BLaER1 (cell line): ENCODE data around the gene LINC00632.

Experiments
- H3K27ac ChIP-seq: shearing (Covaris generic); formaldehyde crosslinking; 2 replicates; pipeline ENCODE4 v1.8.1; 2022
- H3K27me3 ChIP-seq: shearing (Covaris generic); formaldehyde crosslinking; 2 replicates; pipeline ENCODE4 v1.8.1; 2022
- H3K36me3 ChIP-seq: shearing (Covaris generic); formaldehyde crosslinking; 2 replicates; pipeline ENCODE4 v1.8.1; 2022
- H3K4me1 ChIP-seq: shearing (Covaris generic); formaldehyde crosslinking; 2 replicates; pipeline ENCODE4 v1.8.1; 2022
- H3K4me2 ChIP-seq: shearing (Covaris generic); formaldehyde crosslinking; 2 replicates; pipeline ENCODE4 v1.8.1; 2022
- H3K4me3 ChIP-seq: shearing (Covaris generic); formaldehyde crosslinking; 2 replicates; pipeline ENCODE4 v1.8.1; 2022
- H3K9ac ChIP-seq: shearing (Covaris generic); formaldehyde crosslinking; 2 replicates; pipeline ENCODE4 v1.8.1; 2022
- H3K9me3 ChIP-seq: shearing (Covaris generic); formaldehyde crosslinking; 2 replicates; pipeline ENCODE4 v1.8.1; 2022
- H4K20me1 ChIP-seq: shearing (Covaris generic); formaldehyde crosslinking; 2 replicates; pipeline ENCODE4 v1.8.1; 2022
- Cebpa-rat ChIP-seq: shearing (Covaris generic); IDR thresholded peaks from 2 replicates; pipeline ENCODE4 v1.8.1; 2022

Gene LINC00632

DNA sequence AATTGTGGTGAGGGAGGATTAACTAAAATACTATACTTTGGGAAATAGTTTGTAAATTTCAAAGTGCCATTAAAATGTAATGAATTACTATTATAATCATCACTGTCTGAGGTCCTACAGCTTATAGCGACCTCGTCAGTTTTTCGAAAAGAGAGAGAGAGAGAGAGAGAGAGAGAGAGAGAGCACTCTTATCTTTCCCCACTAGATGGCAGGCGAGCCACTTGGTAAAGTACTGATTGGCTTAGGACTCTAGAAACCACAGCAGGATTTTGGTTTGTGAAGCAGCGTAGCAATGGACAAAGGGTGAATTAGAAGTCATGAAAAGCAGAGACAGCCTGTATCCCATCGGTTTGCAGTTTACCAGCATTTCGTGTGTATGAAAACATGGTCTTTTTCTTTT is 52.5 kb downstream of the LINC00632 start:
- no peaks in the 10 kb centered on the region for H3K4me1 ChIP-seq
- no peak overlapping the region for H3K9ac ChIP-seq
- H3K4me2 ChIP-seq: no peak overlapping the region
- no peaks in the 10 kb centered on the region for H3K9me3 ChIP-seq
- peaks cover 6% of the 10 kb centered on the region; the same call in 1 of the 2 replicates for H4K20me1 ChIP-seq
- no peak for TF ChIP-seq Cebpa-rat
- no peak overlapping the region for H3K27ac ChIP-seq
- no peak overlapping the region for H3K4me3 ChIP-seq
- H3K36me3 ChIP-seq: no peaks in the 10 kb centered on the region
- peaks cover 78% of the 10 kb centered on the region for H3K27me3 ChIP-seq

DNA sequence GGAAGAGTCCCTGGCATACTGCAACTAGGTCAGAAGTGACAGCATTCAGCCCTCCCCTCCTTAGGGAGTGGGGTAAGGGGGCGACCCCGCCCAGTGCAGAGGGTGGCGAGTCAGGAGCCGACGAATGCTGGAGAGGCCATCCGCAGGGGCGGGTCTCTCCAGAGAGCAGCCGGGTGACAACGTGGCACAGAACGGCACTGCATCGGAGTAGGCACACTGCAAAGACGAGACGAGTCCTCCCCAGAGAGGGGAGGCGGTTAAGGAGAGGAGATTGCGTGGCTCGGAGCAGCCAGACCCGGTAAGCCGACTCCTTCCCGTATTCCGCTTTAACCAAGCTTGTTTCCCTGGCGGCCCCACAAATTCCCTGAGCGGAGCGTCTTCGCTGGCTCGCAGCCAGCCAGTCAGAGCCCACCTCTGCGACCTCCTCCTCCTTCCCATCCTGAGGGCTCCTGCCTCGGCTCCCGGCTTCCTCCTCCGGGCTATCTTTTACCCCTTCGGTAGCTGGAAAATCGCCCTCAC is 54.9 kb downstream of the LINC00632 start:
- H3K4me3 ChIP-seq: peak overlapping the region; percentile 58
- H3K9me3 ChIP-seq: no peaks in the 10 kb centered on the region
- no peaks in the 10 kb centered on the region for H3K4me1 ChIP-seq
- H4K20me1 ChIP-seq: peaks cover 6% of the 10 kb centered on the region; the same call in 1 of the 2 replicates
- H3K36me3 ChIP-seq: no peaks in the 10 kb centered on the region
- H3K27ac ChIP-seq: no peak overlapping the region
- peak overlapping the region; percentile 71 for H3K4me2 ChIP-seq
- peaks cover 78% of the 10 kb centered on the region for H3K27me3 ChIP-seq
- H3K9ac ChIP-seq: 0 out of 2 replicates have a peak overlapping the region, but pooled peaks have one; percentile 43
- TF ChIP-seq Cebpa-rat: no peak

DNA sequence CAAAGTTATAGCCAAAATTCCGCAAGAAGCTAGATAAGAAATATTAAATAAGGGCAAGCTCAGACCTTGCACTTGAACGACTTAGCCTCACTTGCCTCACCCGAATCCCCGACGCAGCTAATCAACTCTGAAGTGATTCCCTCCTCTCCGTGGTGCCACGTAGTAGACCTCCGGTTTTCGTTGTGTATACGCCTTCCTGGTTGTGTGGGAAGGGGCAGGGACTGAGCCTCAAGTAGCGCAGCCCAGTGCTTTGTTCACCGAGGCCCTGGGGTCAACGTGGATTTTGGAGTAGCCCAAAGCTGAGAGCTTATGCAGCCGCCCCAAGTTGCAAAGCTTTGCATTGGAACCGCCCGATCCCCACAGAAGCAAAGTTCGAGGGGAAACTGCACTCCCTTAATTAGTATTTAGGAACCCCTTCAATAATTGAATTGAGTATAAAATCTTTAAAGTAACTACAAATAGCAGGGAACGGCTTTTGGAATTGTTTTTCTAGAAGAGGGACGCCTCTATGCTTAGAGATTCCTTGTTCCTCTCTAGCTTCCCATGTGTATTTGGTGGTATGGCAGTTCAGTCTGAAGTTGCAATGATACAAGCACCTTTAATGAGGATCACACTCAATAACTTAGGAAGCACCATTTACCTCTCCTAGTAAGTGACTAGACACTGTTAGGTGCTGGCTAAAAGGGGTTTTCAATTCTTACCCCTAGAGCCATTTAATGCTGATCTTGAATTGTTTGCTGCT is 55.7 kb downstream of the LINC00632 start:
- Histone ChIP-seq H3K4me1 (no peaks in the 10 kb centered on the region), H3K36me3 (no peaks in the 10 kb centered on the region), H3K27me3 (peaks cover 78% of the 10 kb centered on the region), H4K20me1 (peaks cover 6% of the 10 kb centered on the region; the same call in 1 of the 2 replicates), H3K9ac (0 out of 2 replicates have a peak overlapping the region, but pooled peaks have one; percentile 43), H3K27ac (no peak overlapping the region), H3K4me3 (peak overlapping the region; percentile 58; the same call in 1 of the 2 replicates), H3K9me3 (no peaks in the 10 kb centered on the region), H3K4me2 (peak overlapping the region; percentile 71)
- no peak for TF ChIP-seq Cebpa-rat

DNA sequence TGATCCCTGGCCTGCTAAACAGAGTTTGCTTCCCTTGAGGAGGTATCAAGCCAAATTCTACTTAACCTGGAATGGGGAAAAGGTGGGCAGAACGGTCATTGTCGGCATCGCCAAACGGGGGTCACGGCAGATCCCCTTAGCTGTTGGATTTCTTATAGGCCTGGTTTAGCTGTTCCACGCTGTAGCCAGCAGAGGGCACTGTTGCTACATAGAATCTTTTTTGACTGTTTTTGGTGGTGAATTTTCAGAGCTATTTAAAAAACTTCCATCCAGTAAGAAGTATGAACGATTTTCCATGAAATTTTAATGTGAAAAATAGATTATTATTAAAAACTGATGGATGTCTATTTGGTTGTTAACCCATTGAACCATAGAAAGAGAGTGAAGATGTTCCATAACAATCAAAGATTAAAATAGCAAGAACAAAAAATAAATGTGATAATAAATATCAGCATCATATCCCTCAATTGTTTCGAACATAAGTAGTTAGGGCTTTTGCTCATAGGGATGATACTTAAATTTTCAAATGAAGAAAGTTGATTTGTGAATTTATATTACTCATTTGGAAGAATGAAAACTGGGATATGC is 56.6 kb downstream of the LINC00632 start:
- H3K27me3 ChIP-seq: peaks cover 72% of the 10 kb centered on the region
- H3K4me1 ChIP-seq: no peaks in the 10 kb centered on the region
- H3K4me3 ChIP-seq: no peak overlapping the region
- H3K27ac ChIP-seq: no peak overlapping the region
- no peak overlapping the region for H3K4me2 ChIP-seq
- H3K9me3 ChIP-seq: no peaks in the 10 kb centered on the region
- H3K36me3 ChIP-seq: no peaks in the 10 kb centered on the region
- H3K9ac ChIP-seq: no peak overlapping the region
- no peak for TF ChIP-seq Cebpa-rat
- H4K20me1 ChIP-seq: peaks cover 6% of the 10 kb centered on the region; the same call in 1 of the 2 replicates

DNA sequence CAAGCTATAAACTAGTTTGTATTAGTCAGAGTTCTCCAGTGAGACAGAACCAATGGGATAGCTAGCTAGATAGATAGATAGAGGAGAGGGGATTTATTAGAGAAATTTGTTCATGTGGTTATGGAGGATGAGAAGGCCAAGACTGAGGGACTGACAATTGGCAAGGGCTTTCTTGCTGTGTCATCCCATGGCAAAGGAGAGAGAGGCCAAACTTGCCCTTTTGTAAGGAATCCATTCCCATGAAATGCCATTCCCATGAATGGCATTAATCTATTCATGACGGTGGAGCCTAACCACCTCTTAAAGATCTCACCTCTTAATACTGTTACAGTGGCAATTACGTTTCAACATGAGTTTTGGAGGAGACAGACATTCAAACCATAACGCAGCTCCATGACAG is 58.1 kb downstream of the LINC00632 start:
- Histone ChIP-seq H3K36me3 (no peaks in the 10 kb centered on the region), H3K4me2 (no peak overlapping the region), H4K20me1 (peaks cover 6% of the 10 kb centered on the region; the same call in 1 of the 2 replicates), H3K4me3 (no peak overlapping the region), H3K27ac (no peak overlapping the region), H3K4me1 (no peaks in the 10 kb centered on the region), H3K9ac (no peak overlapping the region), H3K9me3 (no peaks in the 10 kb centered on the region), H3K27me3 (peaks cover 66% of the 10 kb centered on the region)
- TF ChIP-seq Cebpa-rat: no peak

DNA sequence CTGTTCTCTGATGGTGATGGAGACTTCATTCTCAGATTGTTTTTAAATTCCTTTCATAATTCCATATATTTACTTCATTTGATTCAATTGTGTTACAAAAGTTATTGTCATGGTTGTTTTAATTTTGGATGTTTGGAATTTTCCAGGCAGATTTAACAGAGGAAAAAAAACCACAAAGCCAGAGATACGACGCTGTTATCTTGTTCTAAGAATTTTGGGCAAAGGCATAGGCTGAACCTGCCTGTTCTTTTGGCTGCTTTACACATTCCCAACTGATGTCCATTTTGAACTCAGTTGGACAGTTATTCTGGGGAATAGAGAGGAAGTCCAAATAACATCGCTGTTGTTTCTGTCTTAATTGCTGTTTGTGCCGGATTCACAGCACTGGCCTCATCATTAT is 65.7 kb downstream of the LINC00632 start:
- TF ChIP-seq Cebpa-rat: no peak
- H3K9ac ChIP-seq: no peak overlapping the region
- H3K4me3 ChIP-seq: no peak overlapping the region
- no peaks in the 10 kb centered on the region for H3K36me3 ChIP-seq
- no peak overlapping the region for H3K4me2 ChIP-seq
- peaks cover 63% of the 10 kb centered on the region for H3K27me3 ChIP-seq
- no peaks in the 10 kb centered on the region for H3K4me1 ChIP-seq
- H3K9me3 ChIP-seq: no peaks in the 10 kb centered on the region
- no peak overlapping the region for H3K27ac ChIP-seq
- H4K20me1 ChIP-seq: no peaks in the 10 kb centered on the region

DNA sequence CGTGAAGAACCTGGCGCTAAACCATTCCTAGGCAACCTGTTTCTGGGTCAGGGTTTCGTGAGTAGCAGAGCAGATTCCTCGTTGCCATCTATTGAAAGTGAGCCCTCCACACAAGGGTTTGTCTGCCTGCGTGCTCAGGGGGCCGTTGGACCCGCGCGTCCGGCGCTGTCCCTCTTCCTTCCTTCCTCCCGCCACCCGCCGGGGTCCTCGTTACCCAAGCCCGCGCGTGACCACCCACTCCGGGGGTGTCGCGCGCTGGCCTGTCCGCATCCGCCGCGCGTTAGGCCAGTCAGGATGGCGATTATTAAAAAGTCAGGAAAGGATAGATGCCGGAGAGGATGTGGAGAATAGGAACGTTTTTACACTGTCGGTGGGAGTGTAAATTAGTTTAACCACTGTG is 66.8 kb downstream of the LINC00632 start:
- Histone ChIP-seq H4K20me1 (no peaks in the 10 kb centered on the region), H3K9me3 (no peaks in the 10 kb centered on the region), H3K27ac (no peak overlapping the region), H3K36me3 (no peaks in the 10 kb centered on the region), H3K4me2 (no peak overlapping the region), H3K4me1 (no peaks in the 10 kb centered on the region), H3K9ac (no peak overlapping the region), H3K27me3 (peaks cover 70% of the 10 kb centered on the region), H3K4me3 (no peak overlapping the region)
- TF ChIP-seq Cebpa-rat: no peak

DNA sequence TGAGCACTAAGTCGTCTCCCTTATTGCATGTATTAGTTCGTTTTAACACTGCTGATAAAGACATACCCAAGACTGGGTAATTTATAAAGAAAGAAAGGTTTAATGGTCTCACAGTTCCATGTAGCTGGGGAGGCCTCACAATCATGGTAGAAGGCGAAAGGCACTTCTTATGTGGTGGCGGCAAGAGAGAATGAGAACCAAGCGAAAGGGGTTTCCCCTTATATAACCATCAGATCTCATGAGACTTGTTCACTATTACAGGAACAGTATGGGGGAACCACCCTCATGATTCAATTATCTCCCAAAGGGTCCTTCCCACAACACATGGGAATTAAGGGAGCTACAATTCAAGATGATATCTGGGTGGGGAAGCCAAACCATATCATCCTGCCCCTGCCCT is 85.1 kb downstream of the LINC00632 start:
- Histone ChIP-seq H3K4me2 (no peak overlapping the region), H3K4me3 (no peak overlapping the region), H3K27ac (no peak overlapping the region), H3K36me3 (no peaks in the 10 kb centered on the region), H3K9ac (no peak overlapping the region), H3K4me1 (no peaks in the 10 kb centered on the region), H3K27me3 (peaks cover 51% of the 10 kb centered on the region), H3K9me3 (no peaks in the 10 kb centered on the region), H4K20me1 (no peaks in the 10 kb centered on the region)
- no peak for TF ChIP-seq Cebpa-rat

DNA sequence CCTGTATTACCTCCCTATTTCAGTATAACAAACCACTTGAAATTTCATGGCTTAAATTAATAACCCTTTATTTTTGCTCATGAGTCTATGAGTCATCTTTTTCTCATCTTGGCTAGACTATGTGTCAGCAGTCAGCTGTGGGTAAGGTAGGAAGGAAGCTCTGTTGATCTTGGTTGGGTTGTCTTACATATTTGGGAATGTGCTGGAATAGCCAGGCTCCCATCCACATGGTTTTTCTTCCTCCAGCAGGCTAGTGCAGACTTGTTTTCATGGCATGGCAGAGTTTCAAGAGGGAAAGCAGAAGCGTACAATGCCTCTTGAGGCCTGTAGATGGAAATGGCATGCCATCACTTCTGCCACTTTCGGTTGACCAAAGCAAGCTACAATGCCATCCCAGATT is 89.7 kb downstream of the LINC00632 start:
- H3K9ac ChIP-seq: no peak overlapping the region
- H3K27ac ChIP-seq: no peak overlapping the region
- H4K20me1 ChIP-seq: no peaks in the 10 kb centered on the region
- no peaks in the 10 kb centered on the region for H3K36me3 ChIP-seq
- H3K4me3 ChIP-seq: no peak overlapping the region
- H3K4me2 ChIP-seq: no peak overlapping the region
- H3K4me1 ChIP-seq: no peaks in the 10 kb centered on the region
- no peaks in the 10 kb centered on the region for H3K9me3 ChIP-seq
- TF ChIP-seq Cebpa-rat: no peak
- peaks cover 42% of the 10 kb centered on the region for H3K27me3 ChIP-seq

DNA sequence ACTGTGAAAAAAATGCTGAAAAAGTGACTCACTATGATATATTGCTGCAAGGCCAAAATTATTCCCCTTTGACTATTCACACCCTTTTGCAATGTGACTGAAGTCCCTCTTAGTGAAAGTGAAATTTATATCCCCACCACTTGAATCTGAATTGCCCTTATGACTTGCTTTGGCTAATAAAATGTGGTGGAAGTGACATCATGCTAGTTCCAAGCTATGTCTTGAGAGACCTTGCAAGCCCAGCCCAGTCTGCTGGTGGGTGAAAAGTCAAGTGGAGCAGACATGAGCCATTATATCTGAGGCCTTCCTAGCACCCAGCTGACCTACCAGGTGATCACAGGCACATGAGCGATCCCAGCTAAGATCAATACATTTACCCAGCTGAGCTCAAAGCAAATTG is 94.7 kb downstream of the LINC00632 start:
- H3K4me1 ChIP-seq: no peaks in the 10 kb centered on the region
- H3K36me3 ChIP-seq: no peaks in the 10 kb centered on the region
- peaks cover 16% of the 10 kb centered on the region for H3K9me3 ChIP-seq
- no peak overlapping the region for H3K9ac ChIP-seq
- H4K20me1 ChIP-seq: no peaks in the 10 kb centered on the region
- H3K4me3 ChIP-seq: no peak overlapping the region
- no peak for TF ChIP-seq Cebpa-rat
- no peak overlapping the region for H3K27ac ChIP-seq
- H3K27me3 ChIP-seq: peaks cover 44% of the 10 kb centered on the region
- H3K4me2 ChIP-seq: no peak overlapping the region
